AG10803 (cell line): Measurements from ENCODE around the gene PPIP5K2.
A peak's percentile ranks its signal among the peaks of the same experiment; 100 is the strongest.

Experiments used
- DNase-seq: peaks from one replicate; pipeline ENCODE4 v3.0.0; 2010; ENCODE audit warnings: low read depth
- H3K4me3 ChIP-seq: 2 replicates; pipeline ENCODE4 v1.5.1; 2011; ENCODE audit warnings: mild to moderate bottlenecking, low read length, control low read depth
- TF ChIP-seq, protein P1 (sequence below): conservative IDR thresholded peaks from 2 replicates; pipeline ENCODE4 v1.5.1; 2011; ENCODE audit warnings: mild to moderate bottlenecking, low read length, control low read depth, inconsistent platforms

The PPIP5K2 gene

DNA sequence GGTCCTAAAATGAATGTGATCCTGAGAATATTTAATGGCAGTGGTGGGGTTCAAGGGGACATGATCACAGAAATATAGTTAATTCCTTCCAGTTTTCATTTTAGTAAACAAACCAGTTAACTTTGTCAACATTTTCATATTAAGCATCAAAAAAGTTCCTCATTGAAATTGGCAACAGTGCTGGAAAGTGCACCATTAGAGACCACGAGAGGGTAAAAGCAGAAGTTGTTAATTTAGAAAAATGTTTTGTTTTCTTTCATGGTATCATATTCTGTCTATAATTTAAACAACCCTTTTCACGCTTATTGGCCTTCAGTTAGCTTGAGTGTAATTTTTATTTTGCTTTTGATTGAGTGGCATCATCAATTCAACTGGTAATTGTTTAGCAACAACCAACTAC lies 12.0 kb upstream of the PPIP5K2 start:
- TF ChIP-seq, protein P1, sequence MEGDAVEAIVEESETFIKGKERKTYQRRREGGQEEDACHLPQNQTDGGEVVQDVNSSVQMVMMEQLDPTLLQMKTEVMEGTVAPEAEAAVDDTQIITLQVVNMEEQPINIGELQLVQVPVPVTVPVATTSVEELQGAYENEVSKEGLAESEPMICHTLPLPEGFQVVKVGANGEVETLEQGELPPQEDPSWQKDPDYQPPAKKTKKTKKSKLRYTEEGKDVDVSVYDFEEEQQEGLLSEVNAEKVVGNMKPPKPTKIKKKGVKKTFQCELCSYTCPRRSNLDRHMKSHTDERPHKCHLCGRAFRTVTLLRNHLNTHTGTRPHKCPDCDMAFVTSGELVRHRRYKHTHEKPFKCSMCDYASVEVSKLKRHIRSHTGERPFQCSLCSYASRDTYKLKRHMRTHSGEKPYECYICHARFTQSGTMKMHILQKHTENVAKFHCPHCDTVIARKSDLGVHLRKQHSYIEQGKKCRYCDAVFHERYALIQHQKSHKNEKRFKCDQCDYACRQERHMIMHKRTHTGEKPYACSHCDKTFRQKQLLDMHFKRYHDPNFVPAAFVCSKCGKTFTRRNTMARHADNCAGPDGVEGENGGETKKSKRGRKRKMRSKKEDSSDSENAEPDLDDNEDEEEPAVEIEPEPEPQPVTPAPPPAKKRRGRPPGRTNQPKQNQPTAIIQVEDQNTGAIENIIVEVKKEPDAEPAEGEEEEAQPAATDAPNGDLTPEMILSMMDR, result no peak
- no peak overlapping the region for H3K4me3 ChIP-seq
- DNase-seq, result no peak

DNA sequence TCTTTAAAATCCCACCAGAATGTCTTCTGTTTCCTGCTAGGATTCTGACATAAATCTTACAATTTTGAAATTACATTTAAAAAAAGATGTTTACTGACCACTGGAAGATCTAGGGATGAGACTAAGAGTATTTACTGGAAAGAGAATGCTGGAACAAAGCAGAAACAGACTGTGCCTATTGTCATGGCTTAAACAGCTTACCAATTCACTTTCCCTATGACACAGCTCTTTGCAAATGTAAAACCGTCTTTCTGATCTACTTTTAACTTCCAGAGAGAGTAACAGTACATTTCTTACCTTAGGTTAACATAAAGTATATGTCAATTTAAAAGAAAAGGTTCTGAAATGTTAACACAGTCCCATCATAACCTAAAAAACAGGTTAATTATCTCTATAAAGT lies 10.8 kb upstream of the PPIP5K2 start:
- no peak overlapping the region for H3K4me3 ChIP-seq
- DNase-seq, result no peak
- TF ChIP-seq, protein P1, result no peak

DNA sequence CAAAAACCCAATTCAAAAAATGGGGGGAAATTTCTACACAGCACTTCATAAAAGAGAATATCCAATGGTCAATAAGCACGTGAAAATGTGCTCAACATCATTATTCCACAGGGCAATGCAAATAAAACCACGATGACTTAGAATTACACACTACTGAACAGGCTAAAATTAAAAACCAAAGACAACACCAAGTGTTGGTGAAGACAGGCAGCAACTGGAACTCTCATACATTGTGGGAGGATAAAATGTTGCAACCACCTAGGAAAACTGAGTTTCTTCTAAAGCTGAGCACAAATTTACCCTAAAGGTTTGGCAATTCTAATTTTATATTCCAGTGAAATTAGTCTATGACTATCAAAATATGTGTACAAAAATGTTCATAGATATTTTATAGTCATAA lies 9.7 kb upstream of the PPIP5K2 start:
- no peak for DNase-seq
- no peak overlapping the region for H3K4me3 ChIP-seq
- TF ChIP-seq, protein P1, result no peak

DNA sequence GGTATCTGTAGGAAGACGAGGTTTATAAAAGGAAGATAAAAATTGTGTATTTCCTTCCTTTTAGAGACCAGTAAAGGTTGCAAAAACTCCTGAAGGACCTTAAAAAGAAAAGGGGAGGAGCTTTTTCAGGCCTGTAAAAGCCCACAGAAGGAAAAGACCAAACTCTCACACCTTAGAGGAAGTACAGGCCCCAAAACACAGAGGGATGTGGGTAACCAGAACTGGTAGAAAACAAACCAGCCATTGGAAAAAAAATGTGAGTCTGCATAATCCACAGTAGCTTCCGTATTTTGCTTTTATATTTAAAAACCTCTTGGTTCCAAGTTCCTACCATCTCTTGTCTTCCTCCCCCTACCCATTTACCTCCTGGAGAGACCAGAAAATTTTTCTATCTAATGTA lies 8.6 kb upstream of the PPIP5K2 start:
- TF ChIP-seq, protein P1, result no peak
- no peak overlapping the region for H3K4me3 ChIP-seq
- DNase-seq, result no peak

DNA sequence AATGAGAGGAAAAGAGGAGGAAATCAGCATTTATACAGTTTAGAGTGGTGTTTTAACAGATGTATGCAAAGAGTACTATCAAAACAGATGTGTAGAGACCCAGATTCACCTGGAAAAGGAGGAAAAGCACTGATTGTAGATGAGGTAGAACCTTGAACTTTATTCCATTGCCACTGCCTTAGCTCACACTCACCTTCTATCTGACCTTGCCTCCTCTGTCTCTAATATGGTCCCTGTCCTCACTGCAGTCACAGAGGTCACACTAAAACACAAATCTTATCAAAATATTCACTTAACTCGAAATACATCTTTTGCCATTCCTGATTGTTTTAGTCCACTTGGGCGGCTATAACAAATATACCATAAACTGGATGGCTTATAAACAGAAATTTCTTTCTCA lies 7.2 kb upstream of the PPIP5K2 start:
- no peak overlapping the region for H3K4me3 ChIP-seq
- TF ChIP-seq, protein P1, result no peak
- no peak for DNase-seq

DNA sequence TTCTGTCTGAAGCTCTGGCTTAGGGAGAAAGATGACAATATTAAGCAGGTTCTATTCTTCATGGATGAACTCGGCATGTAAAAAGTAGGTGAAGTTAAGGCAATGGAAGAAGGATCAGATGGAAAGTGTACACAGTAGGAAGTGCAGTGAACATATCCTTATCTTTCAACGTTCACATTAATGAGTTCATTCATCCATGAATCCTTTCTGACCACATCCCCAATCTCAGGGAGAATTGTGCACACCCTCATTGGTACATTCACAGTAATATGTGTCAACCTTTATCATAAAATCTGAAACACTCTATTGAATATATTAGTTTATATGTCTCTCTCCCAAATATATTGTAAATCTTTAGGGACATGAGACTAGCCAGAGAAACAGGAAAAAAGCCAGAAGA lies 5.7 kb upstream of the PPIP5K2 start:
- no peak overlapping the region for H3K4me3 ChIP-seq
- TF ChIP-seq, protein P1, result no peak
- DNase-seq, result no peak

DNA sequence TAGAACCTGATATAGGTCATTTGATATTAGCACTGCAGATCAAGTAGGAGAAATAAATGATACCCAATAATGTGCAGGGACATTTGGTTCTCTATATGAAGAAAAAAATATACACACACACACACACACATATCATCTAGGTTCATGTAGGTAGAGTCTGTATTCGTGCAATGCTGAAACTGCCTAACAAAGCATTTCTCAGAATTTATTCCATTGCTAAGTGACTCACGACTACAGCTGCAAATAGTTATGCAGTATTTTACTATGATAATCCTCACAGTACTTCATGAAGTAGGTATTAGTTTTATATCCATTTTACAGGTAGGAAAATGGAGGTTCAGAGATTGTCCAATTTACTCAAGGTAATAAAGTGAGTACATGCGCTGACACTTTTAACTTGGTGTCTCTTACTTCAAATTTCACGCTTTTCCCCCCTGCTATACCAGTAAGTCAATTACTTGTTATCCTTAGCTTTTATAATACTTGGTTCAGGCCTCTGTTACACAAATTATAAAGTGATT lies 2.6 kb upstream of the PPIP5K2 start:
- H3K4me3 ChIP-seq, result no peak overlapping the region
- peak; percentile 9 for DNase-seq

More for the DNA sequence above, 2.6 kb upstream of the PPIP5K2 start:
- TF ChIP-seq, protein P1, result no peak
